ENCODE measurements around the gene TTC33. TPM values are rescaled to one million over a fixed set of nuclear protein-coding genes. Genes with fewer than 3 reads are reported as not detected.

The TTC33 gene
- 10 to 100 TPM; 11.7 to 22.0 (median 17.7) TPM for total RNA-seq

GRCh38 chr5:40755407-40756365, at the start of gene TTC33:
TSS of gene TTC33 (minus strand) at chr5:40755961. CDS start at chr5:40747018, 8,943 bp downstream.
- TF ChIP-seq CTCF (IDR thresholded peaks at IDR 0.05; ENCODE audit: low read depth): no peak

GRCh38 chr5:40801771-40802562, 46.2 kb upstream of the TTC33 start:
- TF ChIP-seq CTCF (IDR thresholded peaks at IDR 0.05; ENCODE audit: low read depth): no peak

DNA sequence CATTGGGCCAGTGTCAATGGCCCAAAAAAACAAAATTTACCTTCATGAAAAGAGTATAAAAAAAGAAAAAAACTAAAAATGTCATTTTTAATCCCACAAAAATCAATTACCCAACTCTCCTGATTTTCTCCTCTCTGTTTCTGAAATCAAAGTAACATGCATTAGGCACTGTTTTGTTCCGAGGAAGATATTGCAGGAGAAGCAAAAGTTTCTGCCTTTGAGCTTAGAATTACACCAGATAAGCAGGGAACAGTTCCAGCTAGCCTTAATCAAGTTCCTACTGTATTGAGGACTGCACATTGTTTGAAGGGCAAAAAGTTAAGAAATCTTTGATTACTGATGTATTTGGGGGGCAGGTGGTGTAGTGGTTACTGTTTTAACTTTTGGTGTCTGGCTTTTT, 43.5 kb upstream of the TTC33 start:
- TF ChIP-seq CTCF (IDR thresholded peaks at IDR 0.05; ENCODE audit: low read depth): no peak

- no peak for TF ChIP-seq CTCF (IDR thresholded peaks at IDR 0.05; ENCODE audit: low read depth)
Measured at GRCh38 chr5:40798801-40799210, 43.0 kb upstream of the TTC33 start.

DNA sequence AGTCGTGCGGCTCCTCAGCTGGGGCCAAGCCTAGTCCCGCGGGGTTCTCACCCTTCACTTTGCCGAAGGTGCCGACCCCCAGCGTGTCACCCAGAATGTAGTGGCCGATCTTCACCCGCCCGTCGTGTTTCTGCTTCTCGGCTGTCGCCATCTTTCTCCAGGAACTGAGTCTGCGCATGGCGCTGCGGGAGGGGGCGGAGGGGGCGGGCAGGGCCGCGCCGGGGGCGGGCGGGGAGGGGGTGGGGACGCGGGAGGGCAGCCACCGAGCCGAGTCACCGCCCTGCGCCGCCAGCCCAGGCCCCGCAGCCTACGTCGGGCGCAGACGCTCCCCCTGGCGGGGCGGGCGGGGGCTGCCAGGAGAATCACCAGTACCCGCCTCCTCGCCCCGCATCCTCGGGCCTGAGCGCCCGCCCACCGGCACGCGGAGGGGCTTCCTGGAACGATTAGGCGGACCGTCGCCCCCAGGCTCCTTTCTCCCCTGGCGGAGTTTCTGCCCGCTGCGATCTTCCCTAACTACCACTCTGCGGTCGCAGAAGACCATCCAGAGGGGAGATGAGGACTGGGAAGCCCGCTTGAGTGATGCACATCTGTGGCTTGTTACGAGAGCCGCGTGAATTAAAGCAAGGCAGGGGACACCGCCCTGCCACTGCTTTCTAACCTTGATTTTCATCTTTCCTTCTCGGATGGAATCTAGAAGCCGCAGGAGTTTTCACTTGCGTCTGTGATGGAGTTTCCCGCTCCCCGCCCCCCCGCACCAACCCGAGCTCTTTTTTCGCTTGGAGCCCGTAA, 42.4 kb upstream of the TTC33 start, which contains the start of gene PRKAA1:
TSS of gene PRKAA1 (minus strand) at position 363 of the 789 bp plus-strand sequence. CDS start at position 178, 185 bp downstream.
- TF ChIP-seq CTCF (IDR thresholded peaks at IDR 0.05; ENCODE audit: low read depth): no peak

GRCh38 chr5:40797273-40798011, 41.7 kb upstream of the TTC33 start:
- no peak for TF ChIP-seq CTCF (IDR thresholded peaks at IDR 0.05; ENCODE audit: low read depth)

All from subcutaneous adipose tissue (tissue), 4 donors.